Fibroblast of gingiva (primary cell): Measurements from ENCODE around the gene ZMYND10.
A peak's percentile ranks its signal among the peaks of the same experiment; 100 is the strongest.

ENCODE experiments used
- DNase-seq: peaks from one replicate; pipeline ENCODE4 v3.0.0-alpha.2; 2011; ENCODE audit warnings: low read depth

ZMYND10 gene

DNA sequence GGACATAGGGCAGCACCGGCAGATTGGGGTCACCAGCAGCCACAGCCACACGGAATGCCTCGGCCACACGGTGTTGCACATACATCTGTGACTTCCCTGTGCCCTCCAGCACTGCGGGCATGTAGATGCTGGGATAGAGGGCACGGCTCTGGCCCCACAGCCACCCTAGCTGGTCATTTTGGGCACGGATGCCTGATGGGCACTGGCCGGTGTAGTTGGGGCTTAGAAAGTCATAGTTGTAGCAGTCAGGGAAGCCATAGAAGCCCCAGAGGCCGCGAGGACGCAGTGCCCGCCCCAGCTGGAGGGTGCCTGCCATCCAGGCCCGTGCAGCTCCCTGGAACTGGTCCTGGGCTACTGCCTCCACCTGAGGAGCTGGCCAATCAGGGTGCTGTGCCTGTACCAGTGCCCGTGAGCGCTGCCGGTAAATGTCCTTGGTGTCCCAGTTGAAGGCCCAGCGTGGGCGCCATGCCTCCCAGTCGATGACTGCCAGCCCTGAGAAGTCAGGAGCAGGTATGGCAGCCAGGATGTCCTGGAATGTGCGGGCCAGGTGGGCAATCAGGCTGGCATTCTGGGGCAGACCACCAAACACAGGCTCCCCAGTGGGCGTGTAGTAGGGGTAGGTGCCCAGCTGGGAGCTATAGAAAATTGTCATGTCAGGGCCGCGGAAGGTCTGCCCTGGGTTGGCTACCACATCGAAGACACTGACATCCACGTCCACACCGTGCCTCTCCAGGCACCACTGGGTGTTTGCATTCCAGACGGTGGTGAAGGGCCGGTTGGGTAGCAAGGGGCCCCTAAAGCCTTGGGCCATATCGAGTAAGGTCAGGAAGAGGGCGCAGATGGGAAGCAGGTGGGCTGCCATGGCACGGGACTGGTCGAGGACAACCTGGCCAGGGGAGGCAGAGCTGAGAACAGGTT lies 43.2 kb downstream of the ZMYND10 start:
- no peak for DNase-seq

DNA sequence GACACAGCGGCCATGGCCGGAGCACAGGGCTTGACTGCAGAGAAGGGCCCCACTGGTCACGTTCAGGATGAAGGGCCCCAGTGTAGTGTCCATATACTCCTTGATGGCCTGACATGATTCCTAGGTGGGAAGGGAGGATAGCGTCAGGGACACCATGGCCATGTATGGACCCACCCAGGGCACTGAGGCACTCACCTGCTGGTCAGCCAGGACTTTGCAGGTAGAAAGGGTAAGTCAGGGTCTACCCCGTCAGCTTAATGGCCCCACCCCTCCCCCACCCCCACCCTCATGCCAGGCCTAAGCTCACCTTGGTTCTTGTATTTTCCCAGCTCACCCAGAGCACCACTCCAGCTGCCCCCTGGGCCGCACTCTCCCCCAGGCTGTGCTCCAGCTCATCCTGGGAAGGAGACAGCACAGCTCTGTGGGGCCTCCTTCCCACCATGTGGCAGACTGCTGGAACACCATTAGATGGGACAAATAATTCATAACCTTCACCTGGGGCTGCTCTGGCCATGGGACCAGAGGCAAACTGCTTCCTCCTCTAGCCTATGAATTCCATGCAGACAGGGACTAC lies 44.8 kb downstream of the ZMYND10 start:
- no peak for DNase-seq

DNA sequence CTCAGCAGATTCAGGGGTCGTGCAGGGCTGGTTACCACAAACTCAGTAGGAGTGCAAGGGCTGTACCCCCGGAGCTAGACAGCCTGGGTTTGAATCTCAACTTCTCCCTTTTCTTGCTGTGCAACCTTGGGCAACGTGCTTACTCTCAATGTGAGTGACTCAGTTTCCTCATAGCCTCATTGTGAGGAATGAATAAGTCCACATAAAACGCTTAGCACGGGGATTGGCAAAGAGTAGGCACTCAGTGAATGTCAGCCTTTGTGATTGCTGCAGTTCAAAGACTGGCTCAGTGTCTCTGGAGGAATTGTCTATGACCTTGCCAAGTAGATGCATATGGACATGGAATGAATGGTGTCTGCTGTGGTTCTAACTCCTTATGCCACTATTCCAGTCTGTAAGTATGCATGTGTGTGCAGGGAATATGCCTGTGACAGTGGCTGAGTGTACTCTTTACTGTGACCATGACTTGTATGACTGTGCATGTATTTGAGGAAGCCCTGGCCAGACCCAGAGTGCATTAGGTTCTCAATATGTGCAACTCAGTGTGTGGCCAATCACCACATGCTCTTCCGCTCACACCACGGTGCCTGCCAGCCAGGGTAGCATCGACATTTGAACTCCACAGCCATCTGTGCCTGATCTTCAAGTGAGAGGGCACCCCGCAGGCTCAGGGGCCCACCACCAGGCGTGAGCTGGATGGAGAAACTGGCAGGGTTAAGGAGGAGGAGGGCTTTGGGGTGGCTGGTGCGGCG lies 45.4 kb downstream of the ZMYND10 start:
- DNase-seq, result peak; percentile 67

DNA sequence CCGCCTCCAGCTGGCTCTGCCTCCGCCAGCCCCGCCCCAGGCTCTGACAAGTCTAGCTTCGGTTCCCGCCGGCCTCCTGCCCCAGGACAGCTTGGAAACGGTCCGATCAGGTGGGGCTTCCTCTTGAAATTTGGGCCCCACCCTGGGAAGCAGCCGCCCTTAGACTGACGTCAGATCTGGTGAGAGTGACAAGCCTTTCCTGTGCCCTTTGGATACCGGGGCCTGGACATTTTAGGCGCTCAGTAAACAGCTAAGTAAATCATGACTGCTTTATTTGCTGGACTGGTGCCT lies 45.9 kb downstream of the ZMYND10 start:
- DNase-seq, result no peak

DNA sequence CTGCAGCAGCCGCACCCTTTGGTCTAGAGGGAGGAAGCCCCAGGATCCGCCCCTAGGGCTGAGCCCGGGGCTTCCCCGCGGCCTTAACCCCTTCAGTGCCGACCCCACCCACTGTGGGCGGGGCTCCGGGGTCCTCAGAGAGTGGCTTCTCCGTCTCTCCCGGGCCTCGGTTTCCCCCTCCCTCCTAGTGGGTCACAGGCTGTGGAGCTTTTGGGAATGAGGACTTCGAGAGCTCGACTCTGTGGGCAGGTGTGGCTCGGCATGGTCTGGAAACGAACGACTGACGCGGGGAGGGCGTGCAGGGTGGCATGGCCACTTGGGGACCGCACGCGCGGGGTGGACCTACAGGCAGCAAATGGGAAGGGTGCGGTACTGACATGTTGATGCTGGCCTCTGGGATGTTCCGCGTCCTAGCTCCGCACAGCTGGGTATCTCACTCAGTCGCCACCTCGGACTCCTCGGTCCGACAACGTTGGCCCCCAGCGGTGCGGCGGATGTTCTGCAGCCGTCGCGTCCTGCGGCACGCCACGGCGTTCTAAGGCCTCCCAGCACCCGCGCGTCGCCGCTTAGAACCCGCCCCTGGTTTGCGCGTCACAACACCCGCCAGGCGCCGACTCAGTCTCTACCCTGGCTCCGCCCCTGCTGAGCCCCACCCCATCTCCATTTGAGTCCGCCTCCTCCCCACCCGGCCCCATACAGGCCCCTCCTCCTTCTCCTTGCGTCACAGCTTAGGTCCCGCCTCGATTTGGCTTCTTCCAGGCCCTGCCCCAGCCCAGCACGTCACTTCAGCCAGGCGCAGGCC lies 46.5 kb downstream of the ZMYND10 start, which contains the start of the genes HYAL3 and NAA80:
TSS of gene HYAL3 (minus strand) at position 570 of the 802 bp plus-strand sequence. CDS start 3,803 bp downstream, outside the sequence.
TSS of gene NAA80 (minus strand) at position 570 of the 802 bp plus-strand sequence. CDS start 1,942 bp downstream, outside the sequence.
- DNase-seq, result peak; percentile 100

DNA sequence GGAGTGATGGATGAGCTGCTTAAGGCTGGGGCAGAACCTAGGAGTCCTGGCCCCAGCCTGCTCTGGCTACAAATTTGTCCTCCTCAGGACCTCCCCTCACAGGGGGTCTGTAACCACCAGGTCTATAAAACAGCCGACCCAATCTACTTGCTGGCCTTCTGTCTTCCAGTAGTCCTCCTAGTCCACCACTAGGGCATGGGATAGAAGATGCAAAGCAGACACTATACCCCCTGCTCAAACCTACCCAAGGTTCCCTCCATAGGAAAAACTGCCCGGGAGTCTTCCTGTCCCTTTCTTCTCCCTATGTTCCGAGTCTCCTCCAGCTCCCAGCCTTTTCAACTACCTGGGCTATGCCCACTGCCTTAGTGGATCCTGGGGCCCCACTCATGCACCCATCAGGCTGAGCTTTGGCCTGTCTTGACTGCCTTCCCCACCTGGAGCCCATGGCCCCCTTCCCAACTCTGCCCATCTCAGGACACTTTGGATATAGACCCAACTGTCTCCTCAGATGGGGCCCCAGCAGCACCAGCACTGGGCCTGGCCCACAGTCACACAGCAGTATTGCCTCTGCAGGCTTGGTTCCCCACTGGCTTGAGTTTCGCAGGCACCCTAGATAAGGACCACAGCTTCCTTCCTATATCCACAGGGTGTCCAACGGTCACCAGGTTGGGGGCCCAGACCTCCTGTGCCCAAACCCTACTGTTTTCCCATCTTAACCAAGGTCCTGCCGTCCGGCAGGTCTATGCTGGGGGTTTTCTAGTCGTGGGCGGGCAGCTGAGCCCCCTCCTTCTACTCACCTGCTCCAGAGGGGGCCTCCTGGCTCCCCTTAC lies 47.4 kb downstream of the ZMYND10 start:
- no peak for DNase-seq

DNA sequence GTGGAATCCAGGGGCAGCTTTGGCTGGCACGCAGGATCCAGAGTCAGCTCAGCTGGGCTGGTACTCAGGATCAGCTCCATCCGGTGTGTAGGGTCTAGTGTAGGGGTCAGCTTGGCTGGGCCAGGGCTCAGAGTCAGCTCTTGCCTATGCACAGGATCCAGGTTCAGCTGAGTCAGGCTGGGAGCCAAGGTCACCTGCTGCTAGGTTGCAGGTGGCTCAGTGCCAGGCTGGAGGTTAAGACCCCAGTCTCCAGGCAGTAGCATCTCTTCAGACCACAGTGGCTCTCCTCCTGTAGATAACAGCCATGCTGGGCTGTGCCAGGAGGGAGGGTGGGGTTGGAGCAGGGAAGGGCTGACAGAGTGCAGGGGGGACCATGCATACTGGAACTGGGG lies 48.2 kb downstream of the ZMYND10 start:
- DNase-seq, result no peak

DNA sequence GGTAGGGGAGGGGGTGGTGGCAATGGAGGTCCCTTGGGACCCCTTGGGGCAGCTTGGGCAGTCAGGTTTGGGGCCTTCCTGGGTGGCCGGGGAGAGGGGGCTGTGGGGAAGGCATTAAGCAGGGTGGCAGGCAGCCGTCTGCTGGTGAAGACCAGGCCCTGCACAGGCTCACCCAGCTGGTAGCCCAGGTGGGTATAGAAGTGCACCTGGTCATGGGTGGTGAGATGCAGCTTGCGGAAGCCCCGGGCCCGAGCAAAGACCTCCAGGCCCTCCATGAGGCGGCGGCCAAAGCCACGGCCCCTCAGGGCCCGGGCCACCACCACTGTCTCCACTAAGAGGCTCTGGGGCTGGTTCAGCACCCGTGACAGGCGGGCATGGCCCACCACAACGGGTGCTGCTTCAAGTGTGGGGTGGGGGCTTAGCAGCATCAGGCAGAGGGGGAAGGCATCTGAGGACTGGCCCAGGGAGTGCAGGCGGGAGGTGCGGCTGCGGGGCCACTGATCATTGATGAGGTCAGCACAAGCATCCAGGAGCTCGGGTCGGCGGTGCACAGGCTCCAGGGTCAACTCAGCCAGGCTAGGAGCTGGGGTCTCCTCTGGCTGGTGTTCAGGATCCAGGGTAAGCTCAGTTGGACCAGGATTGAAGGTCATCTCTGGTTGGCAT lies 48.7 kb downstream of the ZMYND10 start:
- DNase-seq, result no peak

DNA sequence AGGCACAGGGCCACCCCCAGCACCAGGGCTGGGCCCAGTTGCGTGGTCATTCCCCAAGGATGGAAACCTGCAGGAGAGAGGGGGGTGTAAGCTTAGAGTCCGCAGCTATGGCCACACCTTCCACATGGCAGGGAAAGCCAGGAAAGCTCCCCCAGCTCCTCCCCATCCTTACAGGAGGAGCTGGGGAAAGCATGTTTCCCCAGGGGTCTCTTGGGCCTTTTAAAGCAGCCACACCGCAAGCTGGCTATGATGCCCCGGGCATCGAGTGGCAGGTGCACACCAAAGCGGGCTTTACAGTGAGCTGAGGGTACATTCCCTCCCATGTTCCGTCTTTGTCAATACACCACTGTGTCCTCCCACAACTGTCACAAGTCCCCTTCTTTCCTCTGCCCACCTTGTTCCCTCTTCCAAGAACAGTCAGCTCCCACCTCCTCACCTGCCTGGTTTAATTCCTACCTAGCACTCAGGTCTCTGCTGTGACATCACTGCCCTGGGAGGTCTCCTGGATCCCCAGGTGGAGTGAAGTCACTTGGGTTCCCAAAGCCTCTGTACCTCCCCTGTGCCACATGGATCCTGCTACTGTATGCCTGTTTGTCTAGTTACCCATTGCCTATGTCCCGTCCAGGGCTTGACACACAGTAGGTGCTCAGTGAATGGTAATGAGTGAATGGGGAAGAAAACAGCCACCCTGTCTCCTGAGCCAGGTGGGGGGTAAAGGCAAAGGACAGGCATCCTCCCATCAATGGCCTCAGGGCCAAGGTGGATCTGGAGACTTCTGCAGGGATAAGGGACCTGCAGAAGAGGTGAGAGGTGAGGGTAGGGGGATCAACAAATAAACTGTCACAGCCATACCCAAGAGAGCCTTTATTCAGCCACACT lies 49.7 kb downstream of the ZMYND10 start:
- DNase-seq, result no peak

DNA sequence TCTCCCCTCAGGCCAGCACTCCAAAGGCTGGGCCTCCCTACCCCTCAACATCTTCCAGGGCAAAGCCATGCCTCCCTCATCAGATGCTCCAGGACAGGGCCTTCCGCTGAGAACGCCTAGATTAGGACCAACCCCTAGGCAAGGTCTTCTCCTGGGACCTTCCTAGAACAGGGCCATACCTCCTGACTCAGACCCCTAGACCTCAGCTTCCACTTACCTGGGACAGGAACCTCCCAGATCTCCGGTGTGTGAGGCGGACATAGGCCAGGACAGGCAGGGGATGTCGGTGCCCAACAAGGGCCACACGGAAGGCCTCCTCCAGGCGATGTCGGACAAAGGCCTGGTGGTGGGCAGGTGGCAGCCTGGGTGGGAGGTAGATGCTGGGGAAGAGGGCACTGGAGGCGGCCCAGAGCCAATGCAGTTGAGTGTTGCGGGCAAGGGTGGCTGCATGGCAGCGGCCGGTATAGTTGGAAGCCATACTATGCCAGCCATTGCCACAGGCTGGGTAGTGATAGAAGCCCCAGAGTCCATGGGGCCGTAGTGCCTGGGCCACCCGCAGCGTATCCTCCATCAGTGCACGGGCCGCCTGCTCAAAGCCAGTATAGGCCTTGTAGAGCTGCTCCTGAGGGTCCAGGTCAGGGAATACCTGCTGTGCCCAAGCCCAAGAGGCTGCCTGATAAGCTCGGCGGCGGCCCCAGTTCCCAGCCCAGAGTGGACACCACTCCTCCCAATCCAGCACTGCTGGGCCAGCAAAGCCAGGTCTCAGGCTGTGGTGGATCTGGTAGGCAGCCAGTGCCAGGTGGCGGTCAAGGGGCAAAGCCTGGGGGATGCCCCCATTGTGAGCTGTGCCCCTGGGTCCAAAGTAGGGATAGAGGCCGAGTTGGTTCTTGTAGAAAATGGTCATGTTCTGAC lies 50.8 kb downstream of the ZMYND10 start:
- DNase-seq, result no peak

DNA sequence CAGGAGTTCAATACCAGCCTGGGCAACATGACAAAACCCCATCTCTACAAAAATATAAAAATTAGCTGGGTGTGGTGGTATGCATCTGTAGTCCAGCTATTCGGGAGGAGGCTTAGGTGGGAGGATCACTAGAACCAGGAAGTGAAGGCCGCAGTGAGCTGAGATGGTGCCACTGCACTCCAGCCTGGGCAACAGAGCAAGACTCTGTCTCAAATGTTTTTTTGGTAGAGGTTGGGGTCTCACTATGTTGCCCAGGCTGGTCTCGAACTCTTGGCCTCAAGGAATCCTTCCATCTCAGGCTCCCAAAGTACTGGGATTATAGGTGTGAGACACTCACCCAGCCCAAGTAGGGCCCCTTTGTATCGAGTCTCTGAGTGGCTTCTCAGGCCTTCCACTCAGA lies 51.4 kb downstream of the ZMYND10 start:
- no peak for DNase-seq

DNA sequence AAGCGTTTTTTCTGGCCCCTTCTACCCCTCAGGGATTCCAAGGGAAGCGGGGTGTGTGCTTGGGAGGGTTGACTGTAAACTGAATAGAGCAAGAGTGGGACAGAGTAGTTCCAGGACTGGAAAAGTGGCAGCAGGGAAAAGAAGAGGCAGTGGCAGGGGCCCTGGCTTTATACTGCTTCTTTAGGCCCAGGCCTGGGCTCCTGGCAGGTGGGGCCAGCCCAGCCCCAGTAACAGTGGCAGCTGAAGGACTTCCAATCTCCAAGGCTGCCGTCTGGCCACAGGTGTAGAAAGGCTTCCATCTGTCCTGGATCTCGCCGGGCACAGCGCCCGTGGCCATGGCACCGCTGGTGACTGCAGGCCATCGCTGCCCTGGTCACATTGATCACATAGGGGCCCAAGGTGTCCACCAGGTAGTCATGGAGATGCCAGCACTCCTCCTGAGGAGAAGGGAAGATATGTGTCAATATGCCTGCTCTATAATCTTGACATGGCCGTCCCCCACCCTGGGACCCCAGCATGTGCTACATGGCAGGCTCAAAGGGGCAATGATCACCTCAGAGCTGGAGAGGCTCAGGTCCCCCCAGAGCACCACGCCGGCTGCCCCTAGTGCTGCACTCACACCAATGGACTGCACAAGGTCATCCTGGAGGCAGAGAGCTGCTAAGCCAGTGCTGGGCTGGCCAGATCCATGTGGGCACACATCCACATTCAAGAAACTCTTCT lies 52.3 kb downstream of the ZMYND10 start:
- no peak for DNase-seq

DNA sequence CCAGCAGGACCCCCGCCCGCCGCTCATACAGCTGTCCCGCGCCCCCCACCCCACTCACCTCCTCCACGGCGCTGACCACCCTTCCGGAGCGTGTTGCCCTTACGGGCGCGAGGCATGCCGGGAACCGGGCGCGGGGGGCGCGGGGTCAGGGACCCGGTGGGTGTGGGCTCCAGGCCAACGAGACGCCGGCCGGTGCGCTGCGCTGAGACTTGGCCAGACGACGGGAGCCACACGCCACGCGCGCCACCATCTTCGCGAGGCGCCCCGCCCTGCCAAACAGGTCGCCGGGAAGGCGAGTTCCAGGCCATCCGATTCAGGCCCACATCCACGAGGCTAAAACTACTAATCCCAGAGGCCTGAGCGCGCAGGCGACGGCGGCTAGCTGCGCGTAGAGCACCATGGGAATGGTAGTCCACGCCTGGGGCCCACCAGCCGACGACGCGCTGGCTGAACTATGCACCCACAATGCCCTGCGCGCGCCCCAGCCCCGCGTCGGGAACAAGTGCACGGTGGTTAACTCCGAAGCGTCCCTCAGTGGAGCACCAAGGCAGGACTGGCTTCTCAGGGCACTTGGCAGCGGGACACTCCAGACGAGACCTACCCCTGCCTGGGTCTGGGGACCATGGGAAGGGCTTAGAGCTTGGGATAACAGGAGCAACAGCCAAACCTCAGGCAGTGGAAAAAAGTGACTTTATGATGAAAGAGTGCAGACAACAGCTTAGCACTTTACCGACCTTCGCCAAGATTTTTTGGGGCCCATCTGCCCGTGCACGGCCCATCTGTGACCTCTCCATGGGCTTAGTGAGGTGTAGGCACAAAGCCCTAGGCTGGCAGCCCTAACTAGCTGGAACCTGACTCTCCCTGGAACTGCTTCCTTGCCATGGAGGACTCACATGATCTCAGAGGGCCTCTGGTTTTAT lies 53.1 kb downstream of the ZMYND10 start, which contains the start of gene IFRD2:
TSS of gene IFRD2 (minus strand) at position 271 of the 920 bp plus-strand sequence. CDS start at position 116, 155 bp downstream.
- peak; percentile 96 for DNase-seq
